Peyer's patch (tissue), 4 donors: ENCODE data around the gene CCDC3.

Source experiments
- POLR2A ChIP-seq, 2 donors: fragments of 450-650 bp; IDR thresholded peaks; one replicate each; pipeline ENCODE4 v1.5.1; 2017; ENCODE audit warnings: antibody characterized with exemption in 2 of 2, mild to moderate bottlenecking in 2 of 2, moderate library complexity in 2 of 2
- TF ChIP-seq, protein P1 (sequence below), 6 experiments: fragments of 450-650 bp in 4 of 6; fragments of 200-600 bp in 2 of 6; sonication (generic) in 1 of 6; IDR thresholded peaks; one replicate each; pipeline ENCODE4 v1.5.1; 2017 to 2019; ENCODE audit warnings: antibody characterized with exemption in 6 of 6, mild to moderate bottlenecking in 3 of 6, moderate library complexity in 1 of 6

DNA sequence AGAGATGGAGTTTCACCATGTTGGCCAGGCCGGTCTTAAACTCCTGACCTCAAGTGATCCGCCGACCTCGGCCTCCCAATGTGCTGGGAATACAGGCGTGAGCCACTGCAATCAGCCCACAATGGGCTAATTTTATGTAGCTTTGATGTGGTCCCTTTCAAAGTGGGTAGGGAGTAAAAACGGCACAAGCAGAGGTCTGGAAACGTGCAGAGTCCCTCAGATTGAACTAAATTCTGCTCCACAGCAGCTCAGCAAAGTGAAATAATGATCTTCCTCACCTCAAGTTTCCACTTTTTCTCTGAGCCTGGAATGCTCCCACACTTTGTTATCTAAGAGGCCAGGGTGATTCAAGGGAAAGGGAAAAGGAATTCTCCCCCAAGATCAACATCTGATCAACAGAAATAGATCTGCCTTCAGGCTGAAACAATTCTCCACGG is 6.1 kb downstream of the CCDC3 start:
- TF ChIP-seq, protein P1, sequence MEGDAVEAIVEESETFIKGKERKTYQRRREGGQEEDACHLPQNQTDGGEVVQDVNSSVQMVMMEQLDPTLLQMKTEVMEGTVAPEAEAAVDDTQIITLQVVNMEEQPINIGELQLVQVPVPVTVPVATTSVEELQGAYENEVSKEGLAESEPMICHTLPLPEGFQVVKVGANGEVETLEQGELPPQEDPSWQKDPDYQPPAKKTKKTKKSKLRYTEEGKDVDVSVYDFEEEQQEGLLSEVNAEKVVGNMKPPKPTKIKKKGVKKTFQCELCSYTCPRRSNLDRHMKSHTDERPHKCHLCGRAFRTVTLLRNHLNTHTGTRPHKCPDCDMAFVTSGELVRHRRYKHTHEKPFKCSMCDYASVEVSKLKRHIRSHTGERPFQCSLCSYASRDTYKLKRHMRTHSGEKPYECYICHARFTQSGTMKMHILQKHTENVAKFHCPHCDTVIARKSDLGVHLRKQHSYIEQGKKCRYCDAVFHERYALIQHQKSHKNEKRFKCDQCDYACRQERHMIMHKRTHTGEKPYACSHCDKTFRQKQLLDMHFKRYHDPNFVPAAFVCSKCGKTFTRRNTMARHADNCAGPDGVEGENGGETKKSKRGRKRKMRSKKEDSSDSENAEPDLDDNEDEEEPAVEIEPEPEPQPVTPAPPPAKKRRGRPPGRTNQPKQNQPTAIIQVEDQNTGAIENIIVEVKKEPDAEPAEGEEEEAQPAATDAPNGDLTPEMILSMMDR (IDR thresholded peaks at IDR 0.05): no peak
- no peak for TF ChIP-seq POLR2A (IDR thresholded peaks at IDR 0.05)
